GM23338 (cell line): ENCODE measurements around the gene CCSAP. TPM values are rescaled to one million over a fixed set of nuclear protein-coding genes. Genes with fewer than 3 reads are reported as not detected.

Experiments used
- ATAC-seq: fragments of 200-7000 bp; cut with Tn5 transposase; 3 replicates; pipeline ENCODE4 v1.9.1; 2020
- DNase-seq: peaks from one replicate; pipeline ENCODE4 v3.0.0-alpha.2; 2015; ENCODE audit warnings: low spot score
- H2AFZ ChIP-seq: fragments of 200-600 bp; sonication (generic); 2 replicates; pipeline ENCODE4 v1.8.0; 2016; ENCODE audit warnings: antibody characterized with exemption, mild to moderate bottlenecking, moderate library complexity
- H3F3A ChIP-seq: fragments of 200-600 bp; sonication (generic); replicated peaks from 2 replicates; pipeline ENCODE4 v1.8.0; 2017; ENCODE audit warnings: antibody characterized with exemption, mixed run types, low read depth
- H3K27ac ChIP-seq: fragments of 200-600 bp; sonication (generic); 2 replicates; pipeline ENCODE4 v1.6.1; 2016; ENCODE audit warnings: low read depth
- H3K27me3 ChIP-seq: fragments of 200-600 bp; sonication (generic); 2 replicates; pipeline ENCODE4 v1.8.0; 2016; ENCODE audit warnings: mild to moderate bottlenecking, mixed run types, moderate library complexity; ENCODE audit not compliant: insufficient read depth
- H3K36me3 ChIP-seq: fragments of 200-600 bp; sonication (generic); 2 replicates; pipeline ENCODE4 v1.8.0; 2016; ENCODE audit warnings: mild to moderate bottlenecking; ENCODE audit not compliant: insufficient read depth
- H3K4me1 ChIP-seq: fragments of 200-600 bp; sonication (generic); 2 replicates; pipeline ENCODE4 v1.8.0; 2016; ENCODE audit warnings: mild to moderate bottlenecking, moderate library complexity; ENCODE audit not compliant: insufficient read depth
- H3K4me2 ChIP-seq: fragments of 200-600 bp; sonication (generic); 2 replicates; pipeline ENCODE4 v1.7.1; 2017; ENCODE audit warnings: mixed run types
- H3K4me3 ChIP-seq: fragments of 200-600 bp; sonication (generic); 2 replicates; pipeline ENCODE4 v1.6.1; 2016; ENCODE audit warnings: mixed run types
- H3K79me2 ChIP-seq: fragments of 200-600 bp; sonication (generic); replicated peaks from 2 replicates; pipeline ENCODE4 v1.8.0; 2017; ENCODE audit warnings: mild to moderate bottlenecking; ENCODE audit not compliant: insufficient read depth
- H3K9me2 ChIP-seq: fragments of 200-600 bp; sonication (generic); 2 replicates; pipeline ENCODE4 v1.8.0; 2017; ENCODE audit not compliant: insufficient read depth
- H4K20me1 ChIP-seq: fragments of 200-600 bp; sonication (generic); replicated peaks from 2 replicates; pipeline ENCODE4 v1.8.0; 2017; ENCODE audit warnings: mild to moderate bottlenecking; ENCODE audit not compliant: insufficient read depth
- H3K27ac Mint-ChIP-seq: 2 replicates; pipeline ENCODE4 v1.8.0; 2020; ENCODE audit warnings: inconsistent platforms, mild to moderate bottlenecking, moderate library complexity, mixed read lengths
- H3K27me3 Mint-ChIP-seq: 3 replicates; pipeline ENCODE4 v1.8.0; 2022; ENCODE audit warnings: low read depth, mild to moderate bottlenecking, moderate library complexity, mixed read lengths, inconsistent platforms; ENCODE audit not compliant: insufficient read depth, poor library complexity
- H3K36me3 Mint-ChIP-seq: 3 replicates; pipeline ENCODE4 v1.8.0; 2021; ENCODE audit warnings: low read depth, mild to moderate bottlenecking, inconsistent platforms, moderate library complexity, mixed read lengths
- H3K4me1 Mint-ChIP-seq: 3 replicates; pipeline ENCODE4 v1.8.0; 2020; ENCODE audit warnings: mild to moderate bottlenecking, inconsistent platforms, mixed read lengths
- H3K4me3 Mint-ChIP-seq: 3 replicates; pipeline ENCODE4 v1.8.0; 2021; ENCODE audit warnings: moderate library complexity, mild to moderate bottlenecking, inconsistent platforms, mixed read lengths
- H3K9me3 Mint-ChIP-seq: 3 replicates; pipeline ENCODE4 v1.8.0; 2020; ENCODE audit warnings: moderate library complexity, mild to moderate bottlenecking, inconsistent platforms, mixed read lengths
- CREB1 ChIP-seq: fragments of 250-450 bp; sonication (Bioruptor Pico); IDR thresholded peaks from 2 replicates; pipeline ENCODE4 v1.5.0; 2020; ENCODE audit warnings: low read depth, mild to moderate bottlenecking, moderate library complexity
- CTCF ChIP-seq, 2 experiments: fragments of 200-600 bp in 1 of 2; sonication (generic) in 1 of 2; conservative IDR thresholded peaks; 2 replicates each; pipeline versions ENCODE4 v1.5.1 to v1.6.1; 2016 to 2017; ENCODE audit warnings: antibody characterized with exemption in 2 of 2, low read depth in 2 of 2, mild to moderate bottlenecking in 2 of 2, moderate library complexity in 1 of 2
- EZH2 ChIP-seq: fragments of 200-600 bp; sonication (generic); IDR thresholded peaks from one replicate; pipeline ENCODE4 v1.8.0; 2017; ENCODE audit warnings: antibody characterized with exemption, mild to moderate bottlenecking, low read depth; ENCODE audit not compliant: unreplicated experiment
- EZH2phosphoT487 ChIP-seq: fragments of 200-600 bp; sonication (generic); IDR thresholded peaks from one replicate; pipeline ENCODE4 v1.8.1; 2018; ENCODE audit warnings: antibody characterized with exemption; ENCODE audit not compliant: unreplicated experiment
- POLR2AphosphoS5 ChIP-seq: IDR thresholded peaks from 2 replicates; pipeline ENCODE4 v1.6.1; 2016; ENCODE audit warnings: antibody characterized with exemption, low read depth
- STAT1 ChIP-seq: IDR thresholded peaks from one replicate; pipeline ENCODE4 v1.6.1; 2016; ENCODE audit warnings: antibody characterized with exemption; ENCODE audit not compliant: unreplicated experiment
- ZNF114 ChIP-seq: fragments of 250-450 bp; sonication (Bioruptor Pico); IDR thresholded peaks from 2 replicates; pipeline ENCODE4 v1.5.0; 2020; ENCODE audit warnings: mild to moderate bottlenecking, moderate library complexity
- ZNF331 ChIP-seq: fragments of 250-450 bp; sonication (Bioruptor Pico); IDR thresholded peaks from 2 replicates; pipeline ENCODE4 v1.5.0; 2020; ENCODE audit warnings: low read depth, mild to moderate bottlenecking, moderate library complexity
- polyA plus RNA-seq: library from polyadenylated mRNA; unstranded; fragments of >200 nt; fragmentation: Nextera tagmentation; extraction: Ambion mirVana; gene quantifications from 2 replicates; pipeline ENCODE4 v1.2.1, GENCODE V29; 2016
- total RNA-seq: library from RNA; depleted of rRNA; stranded (reverse); fragments of >200 nt; shearing (Covaris generic); gene quantifications from 2 replicates; pipeline ENCODE4 v1.2.3, GENCODE V29; 2014
- TF ChIP-seq, protein P1 (sequence below): fragments of 250-450 bp; sonication (Bioruptor Pico); IDR thresholded peaks from 2 replicates; pipeline ENCODE4 v1.5.0; 2020; ENCODE audit warnings: mild to moderate bottlenecking, moderate library complexity

The CCSAP gene
- total and polyA plus RNA-seq, 2 experiments from 2014 or later, result 4.2 to 13.3 TPM

DNA sequence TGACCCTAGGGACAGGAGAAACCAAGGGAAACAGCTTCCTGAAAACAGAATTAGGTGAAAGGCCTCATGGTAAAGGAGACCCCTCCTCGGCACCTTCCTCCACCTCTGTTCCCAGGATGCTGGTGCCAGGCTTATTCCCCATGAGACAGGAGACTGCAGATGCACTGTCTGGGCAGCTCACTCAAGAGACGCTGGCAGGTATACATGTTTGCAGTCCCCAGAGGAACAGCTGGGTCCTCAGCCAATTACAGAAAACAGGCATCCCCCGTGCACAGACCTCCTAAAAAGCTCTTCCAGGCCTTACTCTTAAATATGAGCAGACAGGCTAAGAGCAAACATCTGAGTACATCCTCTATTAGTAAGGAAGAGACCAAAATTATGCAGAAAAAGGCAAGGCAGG is 6.5 kb downstream of the CCSAP start:
- peaks cover 4% of the 10 kb centered on the region for H3K27me3 Mint-ChIP-seq
- Histone ChIP-seq H3K36me3 (no peaks in the 10 kb centered on the region; the same call in 1 of the 2 replicates), H2AFZ (no peak overlapping the region), H3K4me2 (no peak overlapping the region), H4K20me1 (peaks cover 5% of the 10 kb centered on the region), H3F3A (0 out of 2 replicates have a peak, but pooled peaks cover 3% of the 10 kb centered on the region), H3K9me2 (no peaks in the 10 kb centered on the region), H3K27ac (no peak overlapping the region), H3K4me3 (no peak overlapping the region), H3K4me1 (peaks cover 14% of the 10 kb centered on the region), H3K79me2 (peaks cover 57% of the 10 kb centered on the region), H3K27me3 (peaks cover 12% of the 10 kb centered on the region; the same call in 1 of the 2 replicates)
- peaks cover 15% of the 10 kb centered on the region; the same call in 2 of the 3 replicates for H3K4me1 Mint-ChIP-seq
- no peaks in the 10 kb centered on the region for H3K9me3 Mint-ChIP-seq
- no peak for DNase-seq
- H3K36me3 Mint-ChIP-seq, result peaks cover 9% of the 10 kb centered on the region
- TF ChIP-seq EZH2 (no peak), ZNF331 (no peak), ZNF114 (no peak), CREB1 (CRISPR knock-in tag) (no peak), POLR2AphosphoS5 (no peak), EZH2phosphoT487 (no peak), CTCF (conservative IDR thresholded peaks at IDR 0.05; ENCODE audit: low read depth in 2 of 2) (no peak), STAT1 (no peak)
- TF ChIP-seq, protein P1, sequence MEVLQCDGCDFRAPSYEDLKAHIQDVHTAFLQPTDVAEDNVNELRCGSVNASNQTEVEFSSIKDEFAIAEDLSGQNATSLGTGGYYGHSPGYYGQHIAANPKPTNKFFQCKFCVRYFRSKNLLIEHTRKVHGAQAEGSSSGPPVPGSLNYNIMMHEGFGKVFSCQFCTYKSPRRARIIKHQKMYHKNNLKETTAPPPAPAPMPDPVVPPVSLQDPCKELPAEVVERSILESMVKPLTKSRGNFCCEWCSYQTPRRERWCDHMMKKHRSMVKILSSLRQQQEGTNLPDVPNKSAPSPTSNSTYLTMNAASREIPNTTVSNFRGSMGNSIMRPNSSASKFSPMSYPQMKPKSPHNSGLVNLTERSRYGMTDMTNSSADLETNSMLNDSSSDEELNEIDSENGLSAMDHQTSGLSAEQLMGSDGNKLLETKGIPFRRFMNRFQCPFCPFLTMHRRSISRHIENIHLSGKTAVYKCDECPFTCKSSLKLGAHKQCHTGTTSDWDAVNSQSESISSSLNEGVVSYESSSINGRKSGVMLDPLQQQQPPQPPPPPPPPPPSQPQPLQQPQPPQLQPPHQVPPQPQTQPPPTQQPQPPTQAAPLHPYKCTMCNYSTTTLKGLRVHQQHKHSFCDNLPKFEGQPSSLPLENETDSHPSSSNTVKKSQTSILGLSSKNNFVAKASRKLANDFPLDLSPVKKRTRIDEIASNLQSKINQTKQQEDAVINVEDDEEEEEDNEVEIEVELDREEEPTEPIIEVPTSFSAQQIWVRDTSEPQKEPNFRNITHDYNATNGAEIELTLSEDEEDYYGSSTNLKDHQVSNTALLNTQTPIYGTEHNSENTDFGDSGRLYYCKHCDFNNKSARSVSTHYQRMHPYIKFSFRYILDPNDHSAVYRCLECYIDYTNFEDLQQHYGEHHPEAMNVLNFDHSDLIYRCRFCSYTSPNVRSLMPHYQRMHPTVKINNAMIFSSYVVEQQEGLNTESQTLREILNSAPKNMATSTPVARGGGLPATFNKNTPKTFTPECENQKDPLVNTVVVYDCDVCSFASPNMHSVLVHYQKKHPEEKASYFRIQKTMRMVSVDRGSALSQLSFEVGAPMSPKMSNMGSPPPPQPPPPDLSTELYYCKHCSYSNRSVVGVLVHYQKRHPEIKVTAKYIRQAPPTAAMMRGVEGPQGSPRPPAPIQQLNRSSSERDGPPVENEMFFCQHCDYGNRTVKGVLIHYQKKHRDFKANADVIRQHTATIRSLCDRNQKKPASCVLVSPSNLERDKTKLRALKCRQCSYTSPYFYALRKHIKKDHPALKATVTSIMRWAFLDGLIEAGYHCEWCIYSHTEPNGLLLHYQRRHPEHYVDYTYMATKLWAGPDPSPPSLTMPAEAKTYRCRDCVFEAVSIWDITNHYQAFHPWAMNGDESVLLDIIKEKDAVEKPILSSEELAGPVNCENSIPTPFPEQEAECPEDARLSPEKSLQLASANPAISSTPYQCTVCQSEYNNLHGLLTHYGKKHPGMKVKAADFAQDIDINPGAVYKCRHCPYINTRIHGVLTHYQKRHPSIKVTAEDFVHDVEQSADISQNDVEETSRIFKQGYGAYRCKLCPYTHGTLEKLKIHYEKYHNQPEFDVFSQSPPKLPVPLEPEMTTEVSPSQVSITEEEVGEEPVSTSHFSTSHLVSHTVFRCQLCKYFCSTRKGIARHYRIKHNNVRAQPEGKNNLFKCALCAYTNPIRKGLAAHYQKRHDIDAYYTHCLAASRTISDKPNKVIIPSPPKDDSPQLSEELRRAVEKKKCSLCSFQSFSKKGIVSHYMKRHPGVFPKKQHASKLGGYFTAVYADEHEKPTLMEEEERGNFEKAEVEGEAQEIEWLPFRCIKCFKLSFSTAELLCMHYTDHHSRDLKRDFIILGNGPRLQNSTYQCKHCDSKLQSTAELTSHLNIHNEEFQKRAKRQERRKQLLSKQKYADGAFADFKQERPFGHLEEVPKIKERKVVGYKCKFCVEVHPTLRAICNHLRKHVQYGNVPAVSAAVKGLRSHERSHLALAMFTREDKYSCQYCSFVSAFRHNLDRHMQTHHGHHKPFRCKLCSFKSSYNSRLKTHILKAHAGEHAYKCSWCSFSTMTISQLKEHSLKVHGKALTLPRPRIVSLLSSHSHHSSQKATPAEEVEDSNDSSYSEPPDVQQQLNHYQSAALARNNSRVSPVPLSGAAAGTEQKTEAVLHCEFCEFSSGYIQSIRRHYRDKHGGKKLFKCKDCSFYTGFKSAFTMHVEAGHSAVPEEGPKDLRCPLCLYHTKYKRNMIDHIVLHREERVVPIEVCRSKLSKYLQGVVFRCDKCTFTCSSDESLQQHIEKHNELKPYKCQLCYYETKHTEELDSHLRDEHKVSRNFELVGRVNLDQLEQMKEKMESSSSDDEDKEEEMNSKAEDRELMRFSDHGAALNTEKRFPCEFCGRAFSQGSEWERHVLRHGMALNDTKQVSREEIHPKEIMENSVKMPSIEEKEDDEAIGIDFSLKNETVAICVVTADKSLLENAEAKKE (CRISPR knock-in tag), result no peak
- ATAC-seq, result no peak
- H3K4me3 Mint-ChIP-seq, result no peak overlapping the region
- H3K27ac Mint-ChIP-seq, result no peak overlapping the region
